ENCODE results near the gene NEK7. TPM values are rescaled to one million over a fixed set of nuclear protein-coding genes. Genes with fewer than 3 reads are reported as not detected.
A peak's percentile ranks its signal among the peaks of the same experiment; 100 is the strongest.

Gene NEK7
- polyA plus RNA-seq, 3 donors from 2014 or later: 42.7 to 47.4 (median 47.3) TPM

DNA sequence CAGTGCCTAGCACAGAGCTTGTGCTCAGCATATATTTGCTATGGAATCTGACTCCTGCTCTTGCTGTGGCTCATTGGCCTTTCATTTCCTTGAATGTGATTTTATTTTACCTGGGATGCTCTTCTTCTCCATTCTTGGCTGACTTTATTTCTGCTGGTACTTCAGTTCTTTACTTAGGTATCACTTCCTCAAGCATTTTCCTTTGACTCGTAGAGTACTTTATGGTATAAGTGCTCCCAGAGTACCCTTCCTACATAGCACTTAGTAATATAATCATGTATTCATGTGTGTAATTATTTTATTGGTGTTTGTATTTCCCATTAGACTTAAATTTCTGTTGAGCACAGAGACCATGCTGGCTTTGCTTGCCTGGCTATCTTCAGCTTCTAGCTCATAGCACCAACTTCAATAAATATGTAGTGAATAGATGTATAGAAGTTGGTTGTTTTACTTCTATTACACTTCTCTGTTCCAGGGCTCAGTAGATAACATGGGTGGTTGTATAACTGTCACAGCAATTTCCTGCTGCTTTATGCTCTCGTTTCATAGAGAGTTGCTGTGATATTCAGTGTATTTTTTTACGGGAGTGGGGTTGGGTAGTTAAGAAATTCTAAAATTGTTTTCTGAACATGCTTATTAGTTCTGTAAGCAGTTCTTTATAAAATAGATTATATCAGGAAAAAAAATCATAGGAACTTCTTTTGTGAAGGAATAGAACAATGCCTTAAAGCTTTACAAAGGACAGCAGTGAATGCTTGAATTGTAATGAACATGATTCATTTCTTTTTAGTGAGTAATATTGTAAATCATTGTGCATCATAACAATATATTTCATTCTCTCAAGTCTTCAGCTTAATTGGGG lies 112.2 kb downstream of the NEK7 start:
- Mint-ChIP-seq H3K27ac (no peak overlapping the region), H3K9me3 (no peaks in the 10 kb centered on the region), H3K4me3 (no peak overlapping the region), H3K27me3 (ENCODE audit: low read depth in 3 of 3) (no peaks in the 10 kb centered on the region), H3K36me3 (no peaks in the 10 kb centered on the region), H3K4me1 (peaks cover 4 to 27% of the 10 kb centered on the region in 2 donors)
- DNase-seq: no peak

GRCh38 chr1:198269646-198269940 lies 112.8 kb downstream of the NEK7 start:
- Mint-ChIP-seq H3K4me3 (no peak overlapping the region), H3K27ac (no peak overlapping the region), H3K36me3 (no peaks in the 10 kb centered on the region), H3K27me3 (ENCODE audit: low read depth in 3 of 3) (no peaks in the 10 kb centered on the region), H3K4me1 (peaks cover 4 to 31% of the 10 kb centered on the region in 2 donors), H3K9me3 (no peaks in the 10 kb centered on the region)
- DNase-seq: no peak

- Mint-ChIP-seq H3K27me3 (ENCODE audit: low read depth in 3 of 3) (no peaks in the 10 kb centered on the region), H3K36me3 (no peaks in the 10 kb centered on the region), H3K27ac (no peak overlapping the region), H3K4me3 (no peak overlapping the region), H3K4me1 (peaks cover 4 to 25% of the 10 kb centered on the region in 2 donors), H3K9me3 (no peaks in the 10 kb centered on the region)
- DNase-seq: no peak
Measured at GRCh38 chr1:198270273-198270828, 113.6 kb downstream of the NEK7 start.

DNA sequence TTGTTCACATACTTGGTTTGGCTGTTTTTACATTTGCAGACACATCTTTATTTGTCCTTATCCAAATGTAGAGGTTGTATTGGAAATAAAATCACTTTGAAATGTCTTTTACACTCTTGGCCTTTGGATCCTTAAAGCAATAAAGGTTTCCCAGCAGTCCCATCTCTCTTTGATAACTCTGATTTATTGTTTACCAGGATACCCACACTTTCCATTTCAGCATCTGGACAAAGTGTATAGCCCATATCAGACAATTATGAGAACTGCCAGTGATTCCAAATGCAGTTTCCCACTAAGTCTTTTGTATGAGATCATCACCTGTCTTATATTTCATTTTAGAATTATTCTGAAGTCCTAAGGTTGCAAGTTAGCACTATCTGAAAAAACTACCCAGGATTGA lies 114.7 kb downstream of the NEK7 start:
- no peak overlapping the region for H3K27ac Mint-ChIP-seq
- no peaks in the 10 kb centered on the region for H3K36me3 Mint-ChIP-seq
- no peaks in the 10 kb centered on the region for H3K9me3 Mint-ChIP-seq
- no peak for DNase-seq
- no peaks in the 10 kb centered on the region for H3K27me3 Mint-ChIP-seq (ENCODE audit: low read depth in 3 of 3)
- no peak overlapping the region for H3K4me3 Mint-ChIP-seq
- peaks cover 2 to 31% of the 10 kb centered on the region in 2 donors for H3K4me1 Mint-ChIP-seq

DNA sequence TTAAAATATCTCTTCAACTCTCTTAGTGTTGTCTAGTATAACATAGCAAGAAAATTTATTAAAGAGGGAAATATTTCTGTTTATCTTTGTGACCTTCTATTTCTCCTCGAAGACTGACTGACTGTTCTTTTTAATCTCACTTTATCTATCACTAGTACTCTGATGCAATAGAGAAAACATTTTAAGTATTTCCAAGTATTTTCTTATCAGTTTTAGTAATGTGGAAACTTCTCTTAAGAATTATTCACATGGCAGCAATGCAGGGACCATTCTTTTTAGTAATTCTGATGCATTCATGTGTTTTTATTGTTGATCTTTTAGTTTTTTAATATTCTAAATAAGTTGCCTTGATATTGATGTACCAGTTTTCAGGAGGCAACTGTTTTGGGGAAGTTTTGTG lies 115.7 kb downstream of the NEK7 start:
- H3K27ac Mint-ChIP-seq: no peak overlapping the region
- DNase-seq: no peak
- peaks cover 2 to 31% of the 10 kb centered on the region in 2 donors for H3K4me1 Mint-ChIP-seq
- no peaks in the 10 kb centered on the region for H3K27me3 Mint-ChIP-seq (ENCODE audit: low read depth in 3 of 3)
- no peak overlapping the region for H3K4me3 Mint-ChIP-seq
- no peaks in the 10 kb centered on the region for H3K36me3 Mint-ChIP-seq
- no peaks in the 10 kb centered on the region for H3K9me3 Mint-ChIP-seq

DNA sequence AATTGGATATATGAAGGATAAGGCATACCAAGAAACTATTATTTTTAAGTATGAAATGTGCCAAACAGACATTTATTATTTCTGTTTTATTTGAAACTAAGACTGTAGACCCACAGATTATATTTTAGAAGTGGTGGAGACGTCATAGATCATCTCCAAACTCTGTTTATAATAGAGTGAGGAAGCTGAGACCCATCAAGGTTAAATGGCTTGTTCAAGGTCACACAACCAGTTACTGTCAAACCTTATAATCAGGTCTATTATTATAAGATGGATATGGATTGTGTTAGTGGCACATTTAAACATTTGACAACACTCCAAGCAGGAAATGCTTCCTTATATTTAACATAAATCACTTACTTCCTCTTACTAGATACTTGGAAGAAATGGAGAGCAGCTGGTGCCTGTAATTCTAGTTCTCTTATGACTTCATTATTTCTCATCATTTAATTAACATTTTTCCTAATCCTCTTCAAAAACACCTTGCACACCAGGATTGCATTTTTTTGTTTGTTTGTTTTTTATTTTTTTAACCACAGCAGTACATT lies 117.0 kb downstream of the NEK7 start:
- no peak for DNase-seq
- no peak overlapping the region for H3K27ac Mint-ChIP-seq
- no peaks in the 10 kb centered on the region for H3K27me3 Mint-ChIP-seq (ENCODE audit: low read depth in 3 of 3)
- no peaks in the 10 kb centered on the region for H3K36me3 Mint-ChIP-seq
- no peaks in the 10 kb centered on the region for H3K9me3 Mint-ChIP-seq
- H3K4me3 Mint-ChIP-seq: no peak overlapping the region
- H3K4me1 Mint-ChIP-seq: peaks cover 2 to 31% of the 10 kb centered on the region in 2 donors

GRCh38 chr1:198275597-198275996 lies 118.8 kb downstream of the NEK7 start:
- Mint-ChIP-seq H3K4me3 (no peak overlapping the region), H3K27me3 (ENCODE audit: low read depth in 3 of 3) (no peaks in the 10 kb centered on the region), H3K4me1 (peaks cover 2 to 29% of the 10 kb centered on the region in 2 donors), H3K27ac (no peak overlapping the region), H3K36me3 (no peaks in the 10 kb centered on the region), H3K9me3 (no peaks in the 10 kb centered on the region)
- no peak for DNase-seq

DNA sequence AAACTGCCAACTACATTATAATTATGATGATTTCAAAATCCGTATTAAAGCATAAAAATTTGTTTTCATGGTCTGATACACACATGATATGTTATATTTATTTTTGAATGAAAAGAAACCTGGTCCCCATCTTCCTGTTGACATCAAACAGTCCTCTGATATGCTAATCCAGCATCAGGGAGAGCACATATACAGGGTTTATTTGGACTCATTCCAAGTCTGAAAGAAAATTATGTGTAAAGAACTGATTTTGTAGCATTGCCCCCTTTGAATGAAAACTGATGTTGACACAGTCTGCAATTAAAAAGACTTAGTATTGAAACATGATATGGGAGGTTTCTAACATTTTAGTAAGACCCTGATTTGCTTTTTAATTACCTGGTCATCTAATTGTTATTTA lies 119.4 kb downstream of the NEK7 start:
- Mint-ChIP-seq H3K27ac (no peak overlapping the region), H3K36me3 (no peaks in the 10 kb centered on the region), H3K4me3 (no peak overlapping the region), H3K4me1 (peaks cover 2 to 22% of the 10 kb centered on the region in 2 donors), H3K9me3 (no peaks in the 10 kb centered on the region), H3K27me3 (ENCODE audit: low read depth in 3 of 3) (no peaks in the 10 kb centered on the region)
- DNase-seq: no peak

- no peak overlapping the region for H3K27ac Mint-ChIP-seq
- H3K9me3 Mint-ChIP-seq: no peaks in the 10 kb centered on the region
- no peak overlapping the region for H3K4me3 Mint-ChIP-seq
- no peaks in the 10 kb centered on the region for H3K27me3 Mint-ChIP-seq (ENCODE audit: low read depth in 3 of 3)
- H3K36me3 Mint-ChIP-seq: peaks cover 0 to 4% (median 0%) of the 10 kb centered on the region in 3 donors
- no peak for DNase-seq
- H3K4me1 Mint-ChIP-seq: peaks cover 7 to 37% of the 10 kb centered on the region in 2 donors
Measured at GRCh38 chr1:198278943-198279342, 122.1 kb downstream of the NEK7 start.

GRCh38 chr1:198280080-198280479 lies 123.3 kb downstream of the NEK7 start:
- H3K36me3 Mint-ChIP-seq: peaks cover 0 to 4% (median 0%) of the 10 kb centered on the region in 3 donors
- no peaks in the 10 kb centered on the region for H3K9me3 Mint-ChIP-seq
- no peak for DNase-seq
- H3K4me3 Mint-ChIP-seq: no peak overlapping the region
- no peaks in the 10 kb centered on the region for H3K27me3 Mint-ChIP-seq (ENCODE audit: low read depth in 3 of 3)
- H3K27ac Mint-ChIP-seq: no peak overlapping the region
- peaks cover 7 to 37% of the 10 kb centered on the region in 2 donors for H3K4me1 Mint-ChIP-seq

DNA sequence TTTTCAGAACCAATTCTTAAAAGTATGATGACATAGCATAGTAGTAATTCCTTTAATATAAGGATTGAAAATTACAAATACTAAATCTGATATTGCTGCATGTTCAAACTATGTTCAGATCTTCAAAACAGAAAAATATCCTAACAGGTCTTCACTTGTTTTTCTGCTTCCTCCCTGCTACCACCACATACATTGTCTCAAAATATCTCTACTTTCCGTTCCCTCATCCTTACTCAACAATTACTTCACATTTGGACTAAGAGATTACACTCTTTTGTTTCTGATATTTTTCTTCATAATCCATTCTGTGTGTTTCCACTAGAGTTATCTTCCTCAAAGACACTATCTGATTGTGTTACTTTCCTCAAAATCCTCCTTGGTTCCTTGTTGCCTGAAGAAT lies 125.1 kb downstream of the NEK7 start:
- Mint-ChIP-seq H3K27me3 (ENCODE audit: low read depth in 3 of 3) (no peaks in the 10 kb centered on the region), H3K27ac (no peak overlapping the region), H3K36me3 (peaks cover 0 to 4% (median 0%) of the 10 kb centered on the region in 3 donors), H3K4me3 (no peak overlapping the region), H3K9me3 (no peaks in the 10 kb centered on the region), H3K4me1 (peaks cover 7 to 28% of the 10 kb centered on the region in 2 donors)
- no peak for DNase-seq

DNA sequence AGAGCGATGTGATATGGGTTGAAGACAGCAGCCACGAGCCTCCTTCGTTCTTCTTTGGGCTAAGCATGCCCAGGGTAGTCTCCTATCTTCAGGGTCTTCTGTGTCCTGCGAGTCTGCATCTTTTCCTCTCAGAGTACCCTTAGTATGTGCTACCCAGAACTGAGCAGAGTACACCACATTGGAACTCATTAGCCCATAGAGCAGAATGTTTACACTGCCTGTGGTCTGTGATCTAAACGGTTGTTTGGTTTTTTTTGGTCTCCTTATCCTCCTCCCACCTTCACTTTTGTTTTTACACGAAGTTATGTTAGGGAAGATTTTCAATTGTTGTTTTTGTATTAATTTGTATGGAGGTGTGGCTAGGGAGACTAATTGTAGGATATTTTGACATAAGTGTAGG lies 126.4 kb downstream of the NEK7 start:
- H3K27me3 Mint-ChIP-seq (ENCODE audit: low read depth in 3 of 3): no peaks in the 10 kb centered on the region
- H3K36me3 Mint-ChIP-seq: peaks cover 0 to 4% (median 0%) of the 10 kb centered on the region in 3 donors
- H3K9me3 Mint-ChIP-seq: no peaks in the 10 kb centered on the region
- DNase-seq: no peak
- peaks cover 7 to 36% of the 10 kb centered on the region in 2 donors for H3K4me1 Mint-ChIP-seq
- peak overlapping the region in 1 of 5 donors; percentile 10 for H3K4me3 Mint-ChIP-seq
- H3K27ac Mint-ChIP-seq: peak overlapping the region in 4 of 6 donors; percentile 2 to 44 (median 28)

- DNase-seq: no peak
- Mint-ChIP-seq H3K27me3 (ENCODE audit: low read depth in 3 of 3) (no peaks in the 10 kb centered on the region), H3K36me3 (peaks cover 0 to 4% (median 0%) of the 10 kb centered on the region in 3 donors), H3K4me3 (no peak overlapping the region), H3K4me1 (peaks cover 5 to 38% of the 10 kb centered on the region in 2 donors), H3K27ac (peak overlapping the region in 1 of 6 donors; percentile 16), H3K9me3 (no peaks in the 10 kb centered on the region)
Measured at GRCh38 chr1:198287916-198288315, 131.1 kb downstream of the NEK7 start.

DNA sequence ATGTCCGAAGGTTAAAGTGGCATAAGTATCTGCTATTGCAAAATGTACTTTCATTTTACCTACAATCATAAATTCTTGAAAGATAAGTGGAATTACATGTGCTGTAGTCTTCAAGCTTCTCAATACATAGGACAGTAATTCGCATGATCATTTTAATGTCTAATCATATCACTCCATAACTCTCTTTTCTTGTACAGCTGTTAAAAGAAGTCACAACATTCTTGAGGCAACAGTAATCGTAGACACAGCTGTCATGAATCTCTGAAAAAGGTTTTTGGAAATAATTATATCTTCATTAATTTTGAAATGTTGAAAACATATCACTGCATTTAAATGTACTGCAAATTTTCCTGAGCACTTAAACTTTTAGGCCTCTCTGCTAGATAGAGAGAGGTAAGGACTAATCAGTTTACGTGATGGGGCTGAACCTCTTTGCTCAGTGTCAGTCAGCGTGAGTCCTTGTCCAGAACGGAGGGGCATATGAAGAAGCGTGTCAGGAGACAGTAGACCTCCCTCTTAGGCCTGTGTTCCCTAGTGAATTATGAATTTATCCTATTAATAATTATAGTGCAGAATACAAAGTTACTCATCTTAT lies 133.4 kb downstream of the NEK7 start:
- no peaks in the 10 kb centered on the region for H3K9me3 Mint-ChIP-seq
- H3K36me3 Mint-ChIP-seq: peaks cover 2 to 4% (median 3%) of the 10 kb centered on the region in 3 donors
- no peak for DNase-seq
- H3K4me1 Mint-ChIP-seq: peaks cover 2 to 24% of the 10 kb centered on the region in 2 donors
- H3K27ac Mint-ChIP-seq: no peak overlapping the region
- no peaks in the 10 kb centered on the region for H3K27me3 Mint-ChIP-seq (ENCODE audit: low read depth in 3 of 3)
- no peak overlapping the region for H3K4me3 Mint-ChIP-seq
